ENCODE data around the gene SAMD10.
"Not testable (repeated sequence)": the region's sequence is repeated elsewhere in the genome, so short reads cannot be mapped to it uniquely, and the experiment has no call there.

Gene SAMD10

DNA sequence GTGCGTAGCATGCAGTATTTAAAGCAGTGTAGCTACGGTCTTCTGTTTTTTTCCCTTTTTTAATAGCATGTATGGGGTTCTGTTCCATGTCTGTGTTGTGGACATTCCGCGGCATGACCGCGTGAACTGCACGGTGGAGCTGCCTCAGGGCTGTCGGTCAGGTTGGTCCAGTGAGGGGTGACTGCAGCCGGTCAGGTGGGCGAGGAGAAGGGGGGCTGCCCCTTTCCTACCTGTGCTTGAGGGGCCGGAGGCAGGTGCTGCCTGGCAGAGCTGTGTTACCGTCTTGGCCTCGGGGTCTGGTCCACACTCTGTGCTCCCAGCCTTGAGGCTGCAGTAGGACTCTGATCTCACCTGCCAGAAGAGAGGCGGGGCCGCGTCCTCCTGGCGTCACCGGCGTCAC, 47.7 kb downstream of the SAMD10 start:
- TF ChIP-seq ZFX (IDR thresholded peaks at IDR 0.05; ENCODE audit: borderline replicate concordance) (no peak), CTCF (IDR thresholded peaks at IDR 0.05) (no peak)

DNA sequence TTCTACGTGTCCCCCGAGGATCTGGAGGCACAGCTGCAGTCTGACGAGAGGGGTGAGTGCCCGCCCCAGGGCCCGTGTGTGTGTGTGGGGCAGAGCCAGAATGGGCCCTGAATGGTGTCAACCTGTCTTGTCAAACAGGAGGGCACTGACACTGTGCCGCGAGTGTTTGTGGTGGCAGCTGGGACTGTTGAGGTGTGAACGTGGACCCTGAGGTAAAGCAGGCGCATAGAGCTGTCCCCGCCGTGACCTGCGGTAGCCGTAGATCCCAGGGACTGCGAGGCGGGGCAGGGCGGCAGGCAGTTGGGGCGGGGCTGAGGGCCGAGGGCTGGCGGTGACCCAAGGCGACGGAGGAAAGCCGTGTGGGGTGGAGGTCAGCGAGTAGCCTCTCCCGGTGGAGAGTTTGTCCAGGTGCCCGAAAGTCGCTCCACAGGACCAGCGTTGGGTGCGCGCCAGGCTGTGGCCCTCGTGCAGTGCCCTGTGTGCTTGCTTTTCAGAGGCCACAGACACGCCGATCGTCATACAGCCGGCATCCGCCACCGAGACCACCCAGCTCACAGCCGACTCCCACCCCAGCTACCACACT, 48.4 kb downstream of the SAMD10 start:
- H3K27ac ChIP-seq = no peak overlapping the region
- no peak for TF ChIP-seq ZFX (IDR thresholded peaks at IDR 0.05; ENCODE audit: borderline replicate concordance)
- TF ChIP-seq CTCF (IDR thresholded peaks at IDR 0.05) = no peak

More for the DNA sequence above, 47.7 kb downstream of the SAMD10 start:
- no peak overlapping the region for H3K27ac ChIP-seq

DNA sequence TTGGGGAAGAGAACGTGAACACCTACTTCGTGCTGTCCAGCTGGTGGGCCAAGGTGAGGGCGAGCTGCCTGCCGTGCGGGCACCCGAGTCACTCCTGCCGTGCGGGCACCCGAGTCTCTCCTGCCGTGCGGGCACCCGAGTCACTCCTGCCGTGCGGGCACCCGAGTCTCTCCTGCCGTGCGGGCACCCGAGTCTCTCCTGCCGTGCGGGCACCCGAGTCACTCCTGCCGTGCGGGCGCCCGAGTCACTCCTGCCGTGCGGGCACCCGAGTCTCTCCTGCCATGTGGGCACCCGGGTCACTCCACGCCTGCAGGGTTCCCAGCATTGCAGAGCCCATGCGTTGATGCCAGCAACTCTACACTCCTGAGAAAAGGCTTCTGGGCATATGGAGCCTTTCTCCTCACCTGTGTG, 50.0 kb downstream of the SAMD10 start:
- not testable (repeated sequence) for H3K27ac ChIP-seq

- no peak overlapping the region for H3K27ac ChIP-seq
- TF ChIP-seq CTCF (IDR thresholded peaks at IDR 0.05) (no peak), ZFX (IDR thresholded peaks at IDR 0.05; ENCODE audit: borderline replicate concordance) (no peak)
Observed at GRCh38 chr20:63929071-63929470, 50.4 kb downstream of the SAMD10 start.

GRCh38 chr20:63926298-63926697, 53.1 kb downstream of the SAMD10 start:
- TF ChIP-seq ZFX (IDR thresholded peaks at IDR 0.05; ENCODE audit: borderline replicate concordance) (no peak), CTCF (IDR thresholded peaks at IDR 0.05) (no peak)
- no peak overlapping the region for H3K27ac ChIP-seq

DNA sequence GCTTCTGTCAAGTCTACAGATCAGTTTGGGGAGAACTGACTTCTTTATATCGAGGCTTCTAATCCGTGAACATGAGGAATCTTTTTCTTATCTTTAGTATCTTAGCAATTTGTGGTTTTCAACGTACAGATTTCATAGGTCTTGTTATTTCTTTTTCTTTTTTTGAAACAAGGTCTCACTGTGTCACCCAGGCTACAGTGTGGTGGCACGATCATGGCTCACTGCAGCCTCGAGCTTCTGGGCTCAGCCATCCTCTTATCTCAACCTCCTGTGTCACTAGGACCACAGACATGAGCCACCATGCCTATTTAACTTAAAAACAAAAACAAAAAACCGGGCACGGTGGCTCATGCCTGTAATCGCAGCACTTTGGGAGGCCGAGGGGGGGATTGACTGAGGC, 55.2 kb downstream of the SAMD10 start:
- H3K27ac ChIP-seq = no peak overlapping the region

More for the DNA sequence above, 55.2 kb downstream of the SAMD10 start:
- TF ChIP-seq ZFX (IDR thresholded peaks at IDR 0.05; ENCODE audit: borderline replicate concordance) (no peak), CTCF (IDR thresholded peaks at IDR 0.05) (no peak)

Data from 22Rv1 (cell line).